OCI-LY3 (cell line): ENCODE measurements around the gene MARCHF11.

Source experiments
- EZH2phosphoT487 ChIP-seq: fragments of 200-600 bp; shearing (Covaris generic); IDR thresholded peaks from 2 replicates; pipeline ENCODE4 v1.6.1; 2018; ENCODE audit warnings: antibody characterized with exemption, mixed run types, low read depth
- TF ChIP-seq, protein P1 (sequence below): fragments of 200-600, 300-600 bp; sonication (generic); IDR thresholded peaks from 2 replicates; pipeline ENCODE4 v1.5.1; 2014; ENCODE audit warnings: antibody characterized with exemption, low read length, low read depth

DNA sequence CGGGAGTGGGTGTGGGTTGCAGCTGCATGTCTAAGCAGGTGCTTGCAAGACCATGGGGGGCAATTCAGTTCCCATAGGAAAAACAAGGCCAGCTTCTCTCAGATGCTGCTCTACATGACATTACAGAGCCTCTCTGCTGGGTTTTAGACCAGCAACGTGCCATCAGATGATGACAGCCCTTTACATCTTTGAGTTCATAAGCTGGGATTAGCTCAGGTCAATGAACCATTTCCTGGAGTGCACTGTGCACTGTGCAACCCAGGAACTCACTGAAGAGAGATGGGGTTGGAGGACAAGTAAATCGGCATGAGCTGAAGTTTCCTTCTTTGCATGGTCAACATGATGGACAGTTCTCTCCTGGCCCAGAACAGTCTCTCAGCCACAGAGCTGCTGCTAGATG lies 160.6 kb downstream of the MARCHF11 start:
- TF ChIP-seq, protein P1, sequence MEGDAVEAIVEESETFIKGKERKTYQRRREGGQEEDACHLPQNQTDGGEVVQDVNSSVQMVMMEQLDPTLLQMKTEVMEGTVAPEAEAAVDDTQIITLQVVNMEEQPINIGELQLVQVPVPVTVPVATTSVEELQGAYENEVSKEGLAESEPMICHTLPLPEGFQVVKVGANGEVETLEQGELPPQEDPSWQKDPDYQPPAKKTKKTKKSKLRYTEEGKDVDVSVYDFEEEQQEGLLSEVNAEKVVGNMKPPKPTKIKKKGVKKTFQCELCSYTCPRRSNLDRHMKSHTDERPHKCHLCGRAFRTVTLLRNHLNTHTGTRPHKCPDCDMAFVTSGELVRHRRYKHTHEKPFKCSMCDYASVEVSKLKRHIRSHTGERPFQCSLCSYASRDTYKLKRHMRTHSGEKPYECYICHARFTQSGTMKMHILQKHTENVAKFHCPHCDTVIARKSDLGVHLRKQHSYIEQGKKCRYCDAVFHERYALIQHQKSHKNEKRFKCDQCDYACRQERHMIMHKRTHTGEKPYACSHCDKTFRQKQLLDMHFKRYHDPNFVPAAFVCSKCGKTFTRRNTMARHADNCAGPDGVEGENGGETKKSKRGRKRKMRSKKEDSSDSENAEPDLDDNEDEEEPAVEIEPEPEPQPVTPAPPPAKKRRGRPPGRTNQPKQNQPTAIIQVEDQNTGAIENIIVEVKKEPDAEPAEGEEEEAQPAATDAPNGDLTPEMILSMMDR: no peak
- TF ChIP-seq EZH2phosphoT487: no peak
